WERI-Rb-1 (cell line): ENCODE data around the gene NTF3.

ENCODE experiments used
- DNase-seq: peaks from one replicate; pipeline ENCODE4 v3.0.0-alpha.2; 2020
- H3K27ac ChIP-seq: fragments of 250-450 bp; sonication (Bioruptor Pico); 2 replicates; pipeline ENCODE4 v1.5.1; 2020; ENCODE audit warnings: mild to moderate bottlenecking, moderate library complexity
- H3K27me3 ChIP-seq: fragments of 250-450 bp; sonication (Bioruptor Pico); 2 replicates; pipeline ENCODE4 v1.5.1; 2021; ENCODE audit warnings: mild to moderate bottlenecking, low read depth, moderate library complexity; ENCODE audit not compliant: insufficient read depth, severe bottlenecking
- H3K36me3 ChIP-seq: fragments of 250-450 bp; sonication (Bioruptor Pico); 2 replicates; pipeline ENCODE4 v1.5.1; 2020; ENCODE audit warnings: mild to moderate bottlenecking, moderate library complexity
- H3K4me3 ChIP-seq: 2 replicates; pipeline ENCODE4 v1.5.1; 2011; ENCODE audit warnings: low read depth, mild to moderate bottlenecking, control low read depth, low read length
- H3K9me3 ChIP-seq: fragments of 250-450 bp; sonication (Bioruptor Pico); 2 replicates; pipeline ENCODE4 v1.5.1; 2021; ENCODE audit warnings: mild to moderate bottlenecking, moderate library complexity; ENCODE audit not compliant: severe bottlenecking
- TF ChIP-seq, protein P1 (sequence below): IDR thresholded peaks from 2 replicates; pipeline ENCODE4 v1.5.1; 2011; ENCODE audit warnings: low read depth, mild to moderate bottlenecking, control low read depth, inconsistent platforms, low read length

NTF3 gene

GRCh38 chr12:5484426-5484825 lies 52.5 kb downstream of the NTF3 start:
- no peak for DNase-seq
- no peak overlapping the region for H3K4me3 ChIP-seq
- H3K36me3 ChIP-seq: no peaks in the 10 kb centered on the region
- no peaks in the 10 kb centered on the region for H3K9me3 ChIP-seq
- H3K27me3 ChIP-seq: no peaks in the 10 kb centered on the region
- TF ChIP-seq, protein P1, sequence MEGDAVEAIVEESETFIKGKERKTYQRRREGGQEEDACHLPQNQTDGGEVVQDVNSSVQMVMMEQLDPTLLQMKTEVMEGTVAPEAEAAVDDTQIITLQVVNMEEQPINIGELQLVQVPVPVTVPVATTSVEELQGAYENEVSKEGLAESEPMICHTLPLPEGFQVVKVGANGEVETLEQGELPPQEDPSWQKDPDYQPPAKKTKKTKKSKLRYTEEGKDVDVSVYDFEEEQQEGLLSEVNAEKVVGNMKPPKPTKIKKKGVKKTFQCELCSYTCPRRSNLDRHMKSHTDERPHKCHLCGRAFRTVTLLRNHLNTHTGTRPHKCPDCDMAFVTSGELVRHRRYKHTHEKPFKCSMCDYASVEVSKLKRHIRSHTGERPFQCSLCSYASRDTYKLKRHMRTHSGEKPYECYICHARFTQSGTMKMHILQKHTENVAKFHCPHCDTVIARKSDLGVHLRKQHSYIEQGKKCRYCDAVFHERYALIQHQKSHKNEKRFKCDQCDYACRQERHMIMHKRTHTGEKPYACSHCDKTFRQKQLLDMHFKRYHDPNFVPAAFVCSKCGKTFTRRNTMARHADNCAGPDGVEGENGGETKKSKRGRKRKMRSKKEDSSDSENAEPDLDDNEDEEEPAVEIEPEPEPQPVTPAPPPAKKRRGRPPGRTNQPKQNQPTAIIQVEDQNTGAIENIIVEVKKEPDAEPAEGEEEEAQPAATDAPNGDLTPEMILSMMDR: no peak
- H3K27ac ChIP-seq: no peak overlapping the region

DNA sequence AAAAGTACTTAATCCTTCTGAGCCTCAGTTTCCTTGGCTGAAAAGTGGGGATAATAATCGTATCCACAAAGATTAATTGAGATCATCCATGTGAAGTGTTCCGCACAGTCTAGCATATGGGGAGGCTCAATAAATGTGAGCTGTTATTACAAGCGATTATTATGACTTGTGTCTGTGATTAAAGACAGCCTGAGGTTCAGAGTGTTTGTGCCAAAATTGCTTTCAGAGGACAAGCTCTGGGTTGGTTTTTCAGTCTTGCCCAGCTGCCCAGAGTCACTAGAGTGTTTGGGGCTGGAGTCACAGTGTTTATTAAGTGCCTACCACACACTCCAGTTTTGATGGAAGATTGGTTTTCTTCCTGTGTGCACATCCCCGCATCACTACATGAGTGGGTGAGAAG lies 53.5 kb downstream of the NTF3 start:
- Histone ChIP-seq H3K9me3 (no peaks in the 10 kb centered on the region), H3K4me3 (no peak overlapping the region), H3K27ac (no peak overlapping the region), H3K36me3 (no peaks in the 10 kb centered on the region), H3K27me3 (no peaks in the 10 kb centered on the region)
- DNase-seq: no peak
- TF ChIP-seq, protein P1: no peak

DNA sequence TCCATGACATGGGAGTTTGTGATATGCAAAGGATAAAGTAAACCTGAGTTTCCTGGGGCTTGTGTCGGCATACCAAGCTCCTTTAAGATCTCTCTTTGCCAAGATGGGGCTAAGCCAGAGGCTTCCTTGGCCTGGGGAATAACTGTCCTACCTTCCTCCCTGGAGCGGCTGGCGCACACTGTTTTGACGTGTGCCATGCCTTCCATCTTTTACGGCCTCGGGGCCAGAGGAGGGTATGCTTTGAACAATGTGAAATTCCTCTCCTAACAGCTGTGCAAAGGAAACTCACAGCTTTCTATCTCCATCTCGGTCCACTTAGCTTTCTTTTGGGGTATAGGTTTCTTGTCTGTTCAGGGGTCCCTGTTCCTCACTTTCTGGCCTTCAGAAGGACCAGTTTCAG lies 55.2 kb downstream of the NTF3 start:
- no peaks in the 10 kb centered on the region for H3K36me3 ChIP-seq
- no peak overlapping the region for H3K27ac ChIP-seq
- H3K27me3 ChIP-seq: no peaks in the 10 kb centered on the region
- DNase-seq: no peak
- no peak overlapping the region for H3K4me3 ChIP-seq
- no peaks in the 10 kb centered on the region for H3K9me3 ChIP-seq
- TF ChIP-seq, protein P1: no peak

DNA sequence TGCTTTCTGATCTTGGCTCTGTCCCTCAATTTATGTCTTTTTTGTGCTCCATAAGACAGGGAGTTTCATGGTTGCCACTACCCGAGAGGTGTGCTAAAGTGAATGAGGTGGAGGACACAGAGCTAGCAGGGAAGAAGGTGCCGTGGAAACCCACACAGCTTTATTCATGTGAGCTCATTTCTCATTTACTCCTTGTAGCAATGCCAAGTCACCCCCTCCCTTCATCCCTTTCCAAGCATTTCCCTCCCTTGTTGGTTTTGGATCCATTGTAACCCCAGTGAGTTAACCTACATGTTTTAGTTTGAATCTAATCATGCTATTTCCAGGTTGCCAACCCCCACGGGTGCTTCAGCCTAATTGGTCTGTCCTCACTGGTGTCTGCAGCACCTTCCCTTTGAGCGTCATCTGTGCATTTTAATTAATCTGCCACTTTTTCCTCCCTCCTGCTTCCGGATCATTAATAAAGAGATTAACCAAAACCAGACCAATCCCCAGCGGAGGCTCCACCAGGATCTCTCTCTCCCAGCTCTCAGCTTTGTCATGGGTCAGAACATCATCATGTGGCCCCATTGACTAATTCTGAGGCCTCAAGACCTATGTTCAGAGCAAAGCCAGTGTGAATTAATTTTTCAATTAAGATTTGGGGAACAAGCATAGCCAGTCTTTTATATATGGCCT lies 56.2 kb downstream of the NTF3 start:
- DNase-seq: peak; percentile 26
- Histone ChIP-seq H3K9me3 (no peaks in the 10 kb centered on the region), H3K27ac (no peak overlapping the region), H3K36me3 (no peaks in the 10 kb centered on the region), H3K27me3 (no peaks in the 10 kb centered on the region), H3K4me3 (no peak overlapping the region)
- TF ChIP-seq, protein P1: no peak

- DNase-seq: no peak
- H3K36me3 ChIP-seq: no peaks in the 10 kb centered on the region
- H3K4me3 ChIP-seq: no peak overlapping the region
- TF ChIP-seq, protein P1: no peak
- H3K27ac ChIP-seq: no peak overlapping the region
- H3K27me3 ChIP-seq: no peaks in the 10 kb centered on the region
- no peaks in the 10 kb centered on the region for H3K9me3 ChIP-seq
These were observed 56.7 kb downstream of the NTF3 start for GRCh38 chr12:5488626-5488955.

DNA sequence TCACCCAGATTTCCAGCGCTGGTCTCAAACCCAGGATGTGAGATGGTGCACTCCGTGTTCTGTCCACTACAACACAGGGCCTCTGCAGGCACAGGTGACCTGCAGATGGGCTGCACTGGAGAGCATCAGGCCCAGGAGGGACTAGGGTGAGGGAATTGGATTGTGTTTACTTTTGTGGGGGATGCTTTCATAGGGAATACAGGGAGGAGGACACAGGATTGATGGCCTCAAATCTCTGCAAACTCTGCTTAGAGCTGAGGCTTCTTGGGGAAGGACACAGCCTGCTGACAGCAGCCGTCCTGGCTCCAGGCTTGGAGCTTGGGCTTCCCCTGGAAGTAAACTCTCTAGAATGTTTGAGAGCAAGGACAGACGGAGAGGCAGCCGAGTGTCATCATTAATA lies 57.1 kb downstream of the NTF3 start:
- TF ChIP-seq, protein P1: no peak
- no peak overlapping the region for H3K27ac ChIP-seq

More for the DNA sequence above, 57.1 kb downstream of the NTF3 start:
- DNase-seq: no peak
- H3K4me3 ChIP-seq: no peak overlapping the region
- H3K9me3 ChIP-seq: no peaks in the 10 kb centered on the region
- H3K27me3 ChIP-seq: no peaks in the 10 kb centered on the region
- no peaks in the 10 kb centered on the region for H3K36me3 ChIP-seq
